ENCODE data around the gene LBP.

DNA sequence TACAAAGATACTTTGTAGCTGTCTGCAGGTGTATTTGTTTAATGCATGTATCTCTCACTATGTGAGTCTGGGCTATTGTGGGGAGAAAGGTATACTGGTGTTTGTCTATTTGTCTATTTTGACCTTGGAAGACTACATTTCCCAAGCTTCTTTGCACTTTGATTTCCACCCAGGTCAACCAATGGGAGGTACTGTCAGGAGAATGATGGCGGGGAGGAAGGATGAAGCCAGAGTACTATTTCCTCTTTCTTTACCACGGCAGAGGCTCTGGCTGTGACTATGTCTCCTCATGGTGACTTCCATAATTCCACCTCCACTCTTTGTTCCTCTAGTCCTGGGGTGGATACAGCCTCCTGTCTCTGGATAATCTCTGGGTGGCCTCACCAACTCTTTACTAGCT is 23.1 kb downstream of the LBP start:
- TF ChIP-seq, protein P1, sequence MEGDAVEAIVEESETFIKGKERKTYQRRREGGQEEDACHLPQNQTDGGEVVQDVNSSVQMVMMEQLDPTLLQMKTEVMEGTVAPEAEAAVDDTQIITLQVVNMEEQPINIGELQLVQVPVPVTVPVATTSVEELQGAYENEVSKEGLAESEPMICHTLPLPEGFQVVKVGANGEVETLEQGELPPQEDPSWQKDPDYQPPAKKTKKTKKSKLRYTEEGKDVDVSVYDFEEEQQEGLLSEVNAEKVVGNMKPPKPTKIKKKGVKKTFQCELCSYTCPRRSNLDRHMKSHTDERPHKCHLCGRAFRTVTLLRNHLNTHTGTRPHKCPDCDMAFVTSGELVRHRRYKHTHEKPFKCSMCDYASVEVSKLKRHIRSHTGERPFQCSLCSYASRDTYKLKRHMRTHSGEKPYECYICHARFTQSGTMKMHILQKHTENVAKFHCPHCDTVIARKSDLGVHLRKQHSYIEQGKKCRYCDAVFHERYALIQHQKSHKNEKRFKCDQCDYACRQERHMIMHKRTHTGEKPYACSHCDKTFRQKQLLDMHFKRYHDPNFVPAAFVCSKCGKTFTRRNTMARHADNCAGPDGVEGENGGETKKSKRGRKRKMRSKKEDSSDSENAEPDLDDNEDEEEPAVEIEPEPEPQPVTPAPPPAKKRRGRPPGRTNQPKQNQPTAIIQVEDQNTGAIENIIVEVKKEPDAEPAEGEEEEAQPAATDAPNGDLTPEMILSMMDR (IDR thresholded peaks at IDR 0.05 in 4 of 5, conservative IDR thresholded peaks at IDR 0.05 in 1 of 5), result no peak
- no peak for TF ChIP-seq POLR2A (IDR thresholded peaks at IDR 0.05)

Data from gastrocnemius medialis (tissue), 4 donors.